ENCODE data around the gene TEAD2. TPM values are rescaled to one million over a fixed set of nuclear protein-coding genes. Genes with fewer than 3 reads are reported as not detected.

TEAD2 gene
- total and polyA plus RNA-seq, 2 of the 13 experiments (the other 11 are each of a cell fraction or from before 2014, with no cell fraction given): 10.8 to 12.5 TPM

DNA sequence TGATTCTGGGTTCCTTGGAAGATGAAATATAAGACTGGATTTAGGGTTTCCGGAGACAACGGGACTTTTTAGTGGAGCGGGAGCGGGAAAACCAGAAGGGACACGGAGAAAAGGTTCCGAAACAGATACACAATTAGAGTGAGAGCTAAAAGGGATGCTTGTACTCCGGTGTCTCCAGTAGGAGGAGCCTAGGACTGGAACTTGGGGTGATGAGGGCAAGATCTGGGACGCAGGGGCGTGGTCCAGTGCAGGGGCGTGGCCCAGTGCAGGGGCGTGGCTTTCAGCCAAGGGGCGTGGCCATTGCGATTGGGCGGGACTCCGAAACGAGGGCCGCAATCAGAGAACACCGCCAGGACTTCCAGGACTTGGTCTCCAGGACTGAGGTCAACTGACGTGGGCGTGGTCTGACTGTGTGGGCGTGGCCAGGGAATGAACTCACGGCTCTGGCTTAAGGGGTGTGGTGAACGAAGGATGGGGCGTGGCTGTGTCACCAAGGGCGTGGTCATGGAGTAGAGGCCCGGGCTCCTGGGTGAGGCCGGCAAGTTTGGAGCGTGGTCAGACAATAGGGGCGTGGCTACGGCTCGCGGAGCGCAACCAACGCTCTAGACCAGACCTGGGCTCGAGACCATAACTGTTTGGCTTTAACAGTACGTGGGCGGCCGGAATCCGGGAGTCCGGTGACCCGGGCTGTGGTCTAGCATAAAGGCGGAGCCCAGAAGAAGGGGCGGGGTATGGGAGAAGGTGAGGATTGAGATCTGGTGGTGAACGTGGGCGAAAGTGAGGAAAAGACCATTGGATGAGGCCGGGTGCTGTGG is 1.3 kb upstream of the TEAD2 start, which contains the start of gene DKKL1 (continued):
- TF ChIP-seq, protein P1, sequence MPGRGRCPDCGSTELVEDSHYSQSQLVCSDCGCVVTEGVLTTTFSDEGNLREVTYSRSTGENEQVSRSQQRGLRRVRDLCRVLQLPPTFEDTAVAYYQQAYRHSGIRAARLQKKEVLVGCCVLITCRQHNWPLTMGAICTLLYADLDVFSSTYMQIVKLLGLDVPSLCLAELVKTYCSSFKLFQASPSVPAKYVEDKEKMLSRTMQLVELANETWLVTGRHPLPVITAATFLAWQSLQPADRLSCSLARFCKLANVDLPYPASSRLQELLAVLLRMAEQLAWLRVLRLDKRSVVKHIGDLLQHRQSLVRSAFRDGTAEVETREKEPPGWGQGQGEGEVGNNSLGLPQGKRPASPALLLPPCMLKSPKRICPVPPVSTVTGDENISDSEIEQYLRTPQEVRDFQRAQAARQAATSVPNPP (CRISPR knock-in tag; IDR thresholded peaks at IDR 0.05): no peak
- TF ChIP-seq, protein P2, sequence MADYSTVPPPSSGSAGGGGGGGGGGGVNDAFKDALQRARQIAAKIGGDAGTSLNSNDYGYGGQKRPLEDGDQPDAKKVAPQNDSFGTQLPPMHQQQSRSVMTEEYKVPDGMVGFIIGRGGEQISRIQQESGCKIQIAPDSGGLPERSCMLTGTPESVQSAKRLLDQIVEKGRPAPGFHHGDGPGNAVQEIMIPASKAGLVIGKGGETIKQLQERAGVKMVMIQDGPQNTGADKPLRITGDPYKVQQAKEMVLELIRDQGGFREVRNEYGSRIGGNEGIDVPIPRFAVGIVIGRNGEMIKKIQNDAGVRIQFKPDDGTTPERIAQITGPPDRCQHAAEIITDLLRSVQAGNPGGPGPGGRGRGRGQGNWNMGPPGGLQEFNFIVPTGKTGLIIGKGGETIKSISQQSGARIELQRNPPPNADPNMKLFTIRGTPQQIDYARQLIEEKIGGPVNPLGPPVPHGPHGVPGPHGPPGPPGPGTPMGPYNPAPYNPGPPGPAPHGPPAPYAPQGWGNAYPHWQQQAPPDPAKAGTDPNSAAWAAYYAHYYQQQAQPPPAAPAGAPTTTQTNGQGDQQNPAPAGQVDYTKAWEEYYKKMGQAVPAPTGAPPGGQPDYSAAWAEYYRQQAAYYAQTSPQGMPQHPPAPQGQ (CRISPR knock-in tag; IDR thresholded peaks at IDR 0.05; ENCODE audit: borderline replicate concordance): no peak
- no peak for TF ChIP-seq MED8 (CRISPR knock-in tag; IDR thresholded peaks at IDR 0.05; ENCODE audit: insufficient replicate concordance)
- TF ChIP-seq HDAC1 (CRISPR knock-in tag; IDR thresholded peaks at IDR 0.05): no peak
- TF ChIP-seq KLF15 (CRISPR knock-in tag; IDR thresholded peaks at IDR 0.05; ENCODE audit: borderline replicate concordance): no peak
- no peak for TF ChIP-seq SKI (IDR thresholded peaks at IDR 0.05; ENCODE audit: partially characterized antibody)
- TF ChIP-seq ZMYM4 (CRISPR knock-in tag; IDR thresholded peaks at IDR 0.05): no peak; the same call in 1 of the 2 replicates
- TF ChIP-seq ZNF326 (CRISPR knock-in tag; IDR thresholded peaks at IDR 0.05; ENCODE audit: borderline replicate concordance): no peak
- TF ChIP-seq SRY (CRISPR knock-in tag; IDR thresholded peaks at IDR 0.05): 0 out of 2 replicates have a peak, but pooled peaks have one; percentile 57
- peak; percentile 35; the same call in 1 of the 2 replicates for TF ChIP-seq GABPB1 (CRISPR knock-in tag; IDR thresholded peaks at IDR 0.05)
- TF ChIP-seq ERF (CRISPR knock-in tag; IDR thresholded peaks at IDR 0.05): peak; percentile 67; the same call in 1 of the 2 replicates
- TF ChIP-seq TMF1 (CRISPR knock-in tag; IDR thresholded peaks at IDR 0.05; ENCODE audit: low read depth): no peak
- TF ChIP-seq, protein P3, sequence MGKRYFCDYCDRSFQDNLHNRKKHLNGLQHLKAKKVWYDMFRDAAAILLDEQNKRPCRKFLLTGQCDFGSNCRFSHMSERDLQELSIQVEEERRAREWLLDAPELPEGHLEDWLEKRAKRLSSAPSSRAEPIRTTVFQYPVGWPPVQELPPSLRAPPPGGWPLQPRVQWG (CRISPR knock-in tag; IDR thresholded peaks at IDR 0.05; ENCODE audit: borderline replicate concordance, low read depth): no peak
- no peak for TF ChIP-seq MAZ (IDR thresholded peaks at IDR 0.05; ENCODE audit: borderline replicate concordance, low read depth, low read length)
- TF ChIP-seq MAZ (CRISPR knock-in tag; IDR thresholded peaks at IDR 0.05; ENCODE audit: low read depth): no peak
- no peak for TF ChIP-seq ZNF496 (CRISPR knock-in tag; IDR thresholded peaks at IDR 0.05; ENCODE audit: insufficient replicate concordance)
- no peak for TF ChIP-seq MTF1 (CRISPR knock-in tag; IDR thresholded peaks at IDR 0.05)
- TF ChIP-seq KDM1A (CRISPR knock-in tag; IDR thresholded peaks at IDR 0.05): no peak
- peak; percentile 76; the same call in 1 of the 2 replicates for TF ChIP-seq ZNF563 (CRISPR knock-in tag; IDR thresholded peaks at IDR 0.05)
- TF ChIP-seq FOSL1 (CRISPR knock-in tag; IDR thresholded peaks at IDR 0.05; ENCODE audit: borderline replicate concordance): no peak
- TF ChIP-seq, protein P4, sequence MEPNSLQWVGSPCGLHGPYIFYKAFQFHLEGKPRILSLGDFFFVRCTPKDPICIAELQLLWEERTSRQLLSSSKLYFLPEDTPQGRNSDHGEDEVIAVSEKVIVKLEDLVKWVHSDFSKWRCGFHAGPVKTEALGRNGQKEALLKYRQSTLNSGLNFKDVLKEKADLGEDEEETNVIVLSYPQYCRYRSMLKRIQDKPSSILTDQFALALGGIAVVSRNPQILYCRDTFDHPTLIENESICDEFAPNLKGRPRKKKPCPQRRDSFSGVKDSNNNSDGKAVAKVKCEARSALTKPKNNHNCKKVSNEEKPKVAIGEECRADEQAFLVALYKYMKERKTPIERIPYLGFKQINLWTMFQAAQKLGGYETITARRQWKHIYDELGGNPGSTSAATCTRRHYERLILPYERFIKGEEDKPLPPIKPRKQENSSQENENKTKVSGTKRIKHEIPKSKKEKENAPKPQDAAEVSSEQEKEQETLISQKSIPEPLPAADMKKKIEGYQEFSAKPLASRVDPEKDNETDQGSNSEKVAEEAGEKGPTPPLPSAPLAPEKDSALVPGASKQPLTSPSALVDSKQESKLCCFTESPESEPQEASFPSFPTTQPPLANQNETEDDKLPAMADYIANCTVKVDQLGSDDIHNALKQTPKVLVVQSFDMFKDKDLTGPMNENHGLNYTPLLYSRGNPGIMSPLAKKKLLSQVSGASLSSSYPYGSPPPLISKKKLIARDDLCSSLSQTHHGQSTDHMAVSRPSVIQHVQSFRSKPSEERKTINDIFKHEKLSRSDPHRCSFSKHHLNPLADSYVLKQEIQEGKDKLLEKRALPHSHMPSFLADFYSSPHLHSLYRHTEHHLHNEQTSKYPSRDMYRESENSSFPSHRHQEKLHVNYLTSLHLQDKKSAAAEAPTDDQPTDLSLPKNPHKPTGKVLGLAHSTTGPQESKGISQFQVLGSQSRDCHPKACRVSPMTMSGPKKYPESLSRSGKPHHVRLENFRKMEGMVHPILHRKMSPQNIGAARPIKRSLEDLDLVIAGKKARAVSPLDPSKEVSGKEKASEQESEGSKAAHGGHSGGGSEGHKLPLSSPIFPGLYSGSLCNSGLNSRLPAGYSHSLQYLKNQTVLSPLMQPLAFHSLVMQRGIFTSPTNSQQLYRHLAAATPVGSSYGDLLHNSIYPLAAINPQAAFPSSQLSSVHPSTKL (CRISPR knock-in tag; IDR thresholded peaks at IDR 0.05): no peak

Data from HepG2 (cell line).